HCT116 (cell line): ENCODE results near the gene LIM2.

Experiments
- CTCF ChIP-seq, 3 experiments: fragments of 200-600 bp in 1 of 3; sonication (generic) in 1 of 3; IDR thresholded peaks in 2 of 3; conservative IDR thresholded peaks in 1 of 3; 2 replicates each; pipeline ENCODE4 v1.5.1; 2012 to 2017; ENCODE audit warnings: low read depth in 2 of 3, low read length in 2 of 3, antibody characterized with exemption in 1 of 3, borderline replicate concordance in 1 of 3, control low read depth in 1 of 3, mild to moderate bottlenecking in 1 of 3, mixed read lengths in 1 of 3, mixed run types in 1 of 3, moderate library complexity in 1 of 3; ENCODE audit not compliant: insufficient read depth in 1 of 3
- EZH2 ChIP-seq: fragments of 200-600 bp; sonication (generic); IDR thresholded peaks from 2 replicates; pipeline ENCODE4 v1.6.1; 2017; ENCODE audit warnings: antibody characterized with exemption, mixed run types
- POLR2AphosphoS5 ChIP-seq: IDR thresholded peaks from 2 replicates; pipeline ENCODE4 v1.6.1; 2011; ENCODE audit warnings: mild to moderate bottlenecking, low read depth, low read length, moderate library complexity
- SIN3A ChIP-seq: IDR thresholded peaks from 2 replicates; pipeline ENCODE4 v1.6.1; 2012; ENCODE audit warnings: low read depth

- TF ChIP-seq CTCF (IDR thresholded peaks at IDR 0.05 in 2 of 3, conservative IDR thresholded peaks at IDR 0.05 in 1 of 3; ENCODE audit: borderline replicate concordance in 1 of 3, insufficient read depth in 1 of 3, low read depth in 2 of 3, low read length in 2 of 3) (no peak), POLR2AphosphoS5 (no peak), EZH2 (no peak), SIN3A (no peak)
Observed at GRCh38 chr19:51356159-51356801, 31.5 kb downstream of the LIM2 start.
